IMR-90 (cell line): Measurements from ENCODE around the gene LCN12. TPM values are rescaled to one million over a fixed set of nuclear protein-coding genes. Genes with fewer than 3 reads are reported as not detected.

Experiments
- ATAC-seq: fragments of 200-7000 bp; cut with Tn5 transposase; 2 replicates; pipeline ENCODE4 v1.9.1; 2020; ENCODE audit warnings: low read depth, mild to moderate bottlenecking, moderate library complexity
- BruUV-seq: library from RNA; stranded (reverse); fragments of 400-500 nt; replicated peaks from 2 replicates; lab custom pipeline; 2021; lab: Mats Ljungman, UMichigan
- CTCF ChIA-PET: fragments of 300-600 bp; formaldehyde crosslinking; extraction: SDS; loops from one replicate; lab custom pipeline; 2021; ENCODE audit warnings: antibody characterized with exemption; lab: Yijun Ruan, JAX
- POLR2A ChIA-PET: fragments of 300-600 bp; sonication (Branson Sonifier 250); formaldehyde crosslinking; loops from one replicate; lab custom pipeline; 2022; ENCODE audit warnings: antibody characterized with exemption; ENCODE audit not compliant: unreplicated experiment; lab: Charles Lee
- DNase-seq: peaks from one replicate; pipeline ENCODE4 v3.0.0; 2013
- H2AFZ ChIP-seq: replicated peaks from 2 replicates; pipeline ENCODE3; 2013; ENCODE audit warnings: low read length, mild to moderate bottlenecking; ENCODE audit not compliant: poor library complexity
- H2AK5ac ChIP-seq: 2 replicates; pipeline ENCODE4 v1.6.1; 2013; ENCODE audit warnings: low read depth, low read length, inconsistent platforms
- H2AK9ac ChIP-seq: replicated peaks from 2 replicates; pipeline ENCODE3; 2013; ENCODE audit warnings: mild to moderate bottlenecking, low read depth, low read length, moderate library complexity; ENCODE audit not compliant: poor library complexity
- H2BK120ac ChIP-seq: 2 replicates; pipeline ENCODE4 v1.6.1; 2013; ENCODE audit warnings: low read depth, low read length, inconsistent platforms
- H2BK15ac ChIP-seq: 3 replicates; pipeline ENCODE4 v1.6.1; 2013; ENCODE audit warnings: low read depth, low read length, inconsistent platforms
- H2BK20ac ChIP-seq: 2 replicates; pipeline ENCODE4 v1.6.1; 2013; ENCODE audit warnings: low read depth, mild to moderate bottlenecking, inconsistent platforms, low read length, moderate library complexity
- H2BK5ac ChIP-seq: 2 replicates; pipeline ENCODE4 v1.6.1; 2013; ENCODE audit warnings: mild to moderate bottlenecking, low read depth, low read length, inconsistent platforms; ENCODE audit not compliant: poor library complexity, severe bottlenecking
- H3K14ac ChIP-seq: replicated peaks from 2 replicates; pipeline ENCODE4 v1.6.1; 2013; ENCODE audit warnings: low read depth, low read length, inconsistent platforms
- H3K18ac ChIP-seq: 2 replicates; pipeline ENCODE4 v1.6.1; 2013; ENCODE audit warnings: low read depth, low read length, control low read depth
- H3K23ac ChIP-seq: 2 replicates; pipeline ENCODE4 v1.6.1; 2013; ENCODE audit warnings: low read depth, low read length, inconsistent platforms
- H3K27ac ChIP-seq: 2 replicates; pipeline ENCODE4 v1.5.1; 2013; ENCODE audit warnings: mild to moderate bottlenecking, control low read depth, low read length; ENCODE audit not compliant: insufficient read depth
- H3K27me3 ChIP-seq: 2 replicates; pipeline ENCODE4 v1.6.1; 2013; ENCODE audit warnings: low read length; ENCODE audit not compliant: control insufficient read depth, insufficient read depth
- H3K36me3 ChIP-seq: 2 replicates; pipeline ENCODE4 v1.6.1; 2013; ENCODE audit warnings: low read length, mixed read lengths; ENCODE audit not compliant: control insufficient read depth, insufficient read depth
- H3K4ac ChIP-seq: 2 replicates; pipeline ENCODE4 v1.6.1; 2013; ENCODE audit warnings: low read depth, low read length, inconsistent platforms
- H3K4me1 ChIP-seq: 2 replicates; pipeline ENCODE4 v1.6.1; 2013; ENCODE audit warnings: low read length, mixed read lengths; ENCODE audit not compliant: control insufficient read depth, insufficient read depth
- H3K4me2 ChIP-seq: 2 replicates; pipeline ENCODE4 v1.6.1; 2013; ENCODE audit warnings: low read depth, mild to moderate bottlenecking, control low read depth, low read length, moderate library complexity
- H3K4me3 ChIP-seq: 2 replicates; pipeline ENCODE4 v1.5.1; 2013; ENCODE audit warnings: low read depth, mild to moderate bottlenecking, control low read depth, low read length, moderate library complexity; ENCODE audit not compliant: insufficient read depth
- H3K56ac ChIP-seq: 2 replicates; pipeline ENCODE4 v1.6.1; 2013; ENCODE audit warnings: low read length, inconsistent platforms; ENCODE audit not compliant: insufficient read depth; ENCODE audit errors: extremely low read depth
- H3K79me1 ChIP-seq, 2 experiments: 2 replicates each; pipeline ENCODE4 v1.6.1; 2013; ENCODE audit warnings: low read length in 2 of 2, inconsistent platforms in 1 of 2, low read depth in 1 of 2
- H3K9ac ChIP-seq: 2 replicates; pipeline ENCODE4 v1.6.1; 2013; ENCODE audit warnings: low read depth, low read length, control low read depth
- H3K9me1 ChIP-seq: 2 replicates; pipeline ENCODE4 v1.6.1; 2013; ENCODE audit warnings: low read length, inconsistent platforms; ENCODE audit not compliant: insufficient read depth
- H3K9me3 ChIP-seq: 2 replicates; pipeline ENCODE4 v1.6.1; 2013; ENCODE audit warnings: low read length; ENCODE audit not compliant: control insufficient read depth, insufficient read depth
- H4K20me1 ChIP-seq: 2 replicates; pipeline ENCODE4 v1.6.1; 2013; ENCODE audit warnings: low read length, inconsistent platforms; ENCODE audit not compliant: insufficient read depth
- H4K5ac ChIP-seq: 2 replicates; pipeline ENCODE4 v1.6.1; 2013; ENCODE audit warnings: mild to moderate bottlenecking, low read depth, low read length, control low read depth
- H4K8ac ChIP-seq, 2 experiments: 2 replicates each; pipeline ENCODE4 v1.6.1; 2013; ENCODE audit warnings: low read depth in 2 of 2, low read length in 2 of 2, control low read depth in 1 of 2, inconsistent platforms in 1 of 2
- H4K91ac ChIP-seq: 2 replicates; pipeline ENCODE4 v1.6.1; 2013; ENCODE audit warnings: low read depth, low read length, inconsistent platforms; ENCODE audit not compliant: insufficient read depth
- BHLHE40 ChIP-seq: fragments of 150-350 bp; IDR thresholded peaks from 2 replicates; pipeline ENCODE4 v1.6.1; 2016; ENCODE audit warnings: mild to moderate bottlenecking, low read depth, low read length
- CEBPB ChIP-seq: IDR thresholded peaks from 2 replicates; pipeline ENCODE4 v1.6.1; 2012; ENCODE audit warnings: low read depth, low read length, improper control_type of control experiment
- CHD1 ChIP-seq: IDR thresholded peaks from 2 replicates; pipeline ENCODE4 v1.6.1; 2012; ENCODE audit warnings: low read depth, low read length, improper control_type of control experiment
- CTCF ChIP-seq: conservative IDR thresholded peaks from 2 replicates; pipeline ENCODE4 v1.5.1; 2012; ENCODE audit warnings: mild to moderate bottlenecking, low read depth, low read length, improper control_type of control experiment
- ELK1 ChIP-seq: fragments of 150-350 bp; IDR thresholded peaks from 2 replicates; pipeline ENCODE4 v1.6.1; 2016; ENCODE audit warnings: low read depth, mild to moderate bottlenecking, low read length, moderate library complexity, borderline replicate concordance
- FOS ChIP-seq: fragments of 150-350 bp; IDR thresholded peaks from 2 replicates; pipeline ENCODE4 v1.6.1; 2016; ENCODE audit warnings: low read depth, low read length
- MAFK ChIP-seq: IDR thresholded peaks from 2 replicates; pipeline ENCODE4 v1.6.1; 2012; ENCODE audit warnings: low read depth, low read length, improper control_type of control experiment
- MAZ ChIP-seq: IDR thresholded peaks from 2 replicates; pipeline ENCODE4 v1.6.1; 2012; ENCODE audit warnings: low read depth, mild to moderate bottlenecking, low read length, improper control_type of control experiment, moderate library complexity, borderline replicate concordance
- MXI1 ChIP-seq: IDR thresholded peaks from 2 replicates; pipeline ENCODE4 v1.6.1; 2012; ENCODE audit warnings: low read depth, mild to moderate bottlenecking, low read length, moderate library complexity, borderline replicate concordance
- NFE2L2 ChIP-seq: fragments of 150-350 bp; IDR thresholded peaks from 2 replicates; pipeline ENCODE4 v1.6.1; 2016; ENCODE audit warnings: low read depth, mild to moderate bottlenecking, low read length
- POLR2A ChIP-seq: IDR thresholded peaks from 2 replicates; pipeline ENCODE4 v1.6.1; 2012; ENCODE audit warnings: mild to moderate bottlenecking, low read depth, low read length
- RCOR1 ChIP-seq: IDR thresholded peaks from 2 replicates; pipeline ENCODE4 v1.6.1; 2012; ENCODE audit warnings: mild to moderate bottlenecking, low read length, improper control_type of control experiment; ENCODE audit not compliant: insufficient replicate concordance
- RFX5 ChIP-seq: IDR thresholded peaks from 2 replicates; pipeline ENCODE4 v1.8.0; 2012; ENCODE audit warnings: low read depth, mild to moderate bottlenecking, low read length, moderate library complexity
- SMC3 ChIP-seq: fragments of 150-350 bp; IDR thresholded peaks from 2 replicates; pipeline ENCODE4 v1.6.1; 2016; ENCODE audit warnings: low read depth, mild to moderate bottlenecking, antibody characterized with exemption, low read length, moderate library complexity
- USF2 ChIP-seq: fragments of 150-350 bp; IDR thresholded peaks from 2 replicates; pipeline ENCODE4 v1.6.1; 2017; ENCODE audit warnings: mild to moderate bottlenecking, antibody characterized with exemption, low read length, low read depth
- WGBS, 2 experiments: methylation state at CpG; one replicate each; pipeline versions ENCODE4 v1.1.5 to v1.1.7; 2013; ENCODE audit warnings: missing lambda C conversion rate in 2 of 2; ENCODE audit not compliant: insufficient read length in 1 of 2; ENCODE audit errors: extremely low coverage in 2 of 2; 5-methylcytosine and 5-hydroxymethylcytosine counted together
- dilution Hi-C: fragments of 300-500 bp; cut with HindIII; formaldehyde crosslinking; loops from one replicate; pipeline ENCODE4 v1.14.3; 2018; ENCODE audit warnings: low sequenced_read_pairs; ENCODE audit not compliant: unreplicated experiment
- in situ Hi-C: fragments of 300-500 bp; cut with MboI; formaldehyde crosslinking; loops from 3 replicates; pipeline ENCODE4 v1.14.3; 2019; ENCODE audit warnings: low sequenced_read_pairs, inconsistent platforms, mixed read lengths
- intact Hi-C: fragments of 100-400 bp; cut with micrococcal nuclease; formaldehyde crosslinking; loops from 2 replicates; pipeline ENCODE4 v1.10.0; 2022
- polyA plus RNA-seq, 3 experiments: library from polyadenylated mRNA; depleted of rRNA; stranded (reverse); fragments of >200 nt; gene quantifications; 2 replicates each; pipeline ENCODE4 v1.2.3, GENCODE V29; 2012; ENCODE audit warnings: low replicate concordance in 1 of 3
- total RNA-seq: library from RNA; depleted of rRNA; stranded (reverse); fragments of >200 nt; gene quantifications from 2 replicates; pipeline ENCODE4 v1.2.3, GENCODE V29; 2012

The LCN12 gene
- total and polyA plus RNA-seq, 2 of the 4 experiments (the other 2 are of a cell fraction): 0.12 TPM; not detected in 1

- no TSS peak for BruUV-seq
- Histone ChIP-seq H3K14ac (no peak overlapping the region), H3K4me2 (peak overlapping the region; percentile 19; the same call in 1 of the 2 replicates), H4K8ac (no peak overlapping the region), H2AK5ac (no peak overlapping the region), H4K91ac (no peak overlapping the region), H3K27ac (no peak overlapping the region), H3K9me3 (no peaks in the 10 kb centered on the region), H3K4me3 (no peak overlapping the region), H2BK20ac (no peak overlapping the region), H2BK15ac (no peak overlapping the region), H2BK5ac (no peak overlapping the region), H3K9me1 (peaks cover 8% of the 10 kb centered on the region), H3K4me1 (peaks cover 4% of the 10 kb centered on the region), H3K79me1 (peaks cover 5 to 38% of the 10 kb centered on the region in 2 experiments), H3K36me3 (peaks cover 42% of the 10 kb centered on the region), H3K27me3 (no peaks in the 10 kb centered on the region), H3K23ac (no peak overlapping the region), H3K56ac (no peak overlapping the region), H3K18ac (no peak overlapping the region), H2AFZ (no peak overlapping the region), H4K5ac (no peak overlapping the region), H3K4ac (no peak overlapping the region), H4K20me1 (peaks cover 22% of the 10 kb centered on the region), H3K9ac (no peak overlapping the region), H2AK9ac (no peak overlapping the region), H2BK120ac (no peak overlapping the region)
- ATAC-seq (no peak), DNase-seq (no peak)
- TF ChIP-seq BHLHE40: no peak
- no peak for TF ChIP-seq MXI1
- no peak for TF ChIP-seq POLR2A
- TF ChIP-seq RCOR1: no peak
- no peak for TF ChIP-seq ELK1
- TF ChIP-seq RFX5: no peak
- TF ChIP-seq SMC3: no peak
- no peak for TF ChIP-seq CTCF
- TF ChIP-seq CEBPB: no peak
- no peak for TF ChIP-seq CHD1
- TF ChIP-seq FOS: no peak
- no peak for TF ChIP-seq NFE2L2
- no peak for TF ChIP-seq MAZ
- TF ChIP-seq MAFK: no peak
- no peak for TF ChIP-seq USF2
- 85% methylated on average over 4 of the region's 16 CpGs; no CpG with 5 or more reads in 1 of the 2 experiments for WGBS, 2 experiments
- intact Hi-C loops (no loop called here), dilution Hi-C loops (no loop called here), in situ Hi-C loops (no loop called here)
- POLR2A ChIA-PET: no interaction called here
- CTCF ChIA-PET: no interaction called here
Measured at GRCh38 chr9:136942881-136943230, 9.2 kb upstream of the LCN12 start.
